A549 (cell line): Measurements from ENCODE around the gene FIBP. TPM values are rescaled to one million over a fixed set of nuclear protein-coding genes. Genes with fewer than 3 reads are reported as not detected.

Source experiments
- ATOH8 ChIP-seq: fragments of 250-450 bp; sonication (Bioruptor Pico); IDR thresholded peaks from 2 replicates; pipeline ENCODE4 v1.5.0; 2020; ENCODE audit warnings: low read depth, mild to moderate bottlenecking, moderate library complexity
- BCL3 ChIP-seq: fragments of >200 bp; sonication (Bioruptor Twin); formaldehyde crosslinking; IDR thresholded peaks from 3 replicates; pipeline ENCODE4 v1.6.1; 2016
- CBX2 ChIP-seq: fragments of 200-600 bp; sonication (generic); IDR thresholded peaks from 2 replicates; pipeline ENCODE4 v1.6.1; 2016; ENCODE audit warnings: low read depth, mild to moderate bottlenecking, borderline replicate concordance
- CHD2 ChIP-seq: fragments of 150-350 bp; IDR thresholded peaks from 2 replicates; pipeline ENCODE4 v1.6.1; 2014; ENCODE audit warnings: low read length; ENCODE audit not compliant: partially characterized antibody
- EHMT2 ChIP-seq: fragments of 200-600 bp; sonication (generic); IDR thresholded peaks from 2 replicates; pipeline ENCODE4 v1.6.1; 2016; ENCODE audit warnings: antibody characterized with exemption, low read depth, mild to moderate bottlenecking, moderate library complexity
- ESRRA ChIP-seq: fragments of 150-350 bp; IDR thresholded peaks from 2 replicates; pipeline ENCODE4 v1.6.1; 2014; ENCODE audit warnings: mild to moderate bottlenecking, low read length, borderline replicate concordance
- FOSB ChIP-seq: fragments of 250-450 bp; sonication (Bioruptor Pico); IDR thresholded peaks from 2 replicates; pipeline ENCODE4 v1.5.0; 2020; ENCODE audit warnings: mild to moderate bottlenecking, moderate library complexity
- FOXS1 ChIP-seq: fragments of 250-450 bp; sonication (Bioruptor Pico); IDR thresholded peaks from 2 replicates; pipeline ENCODE4 v1.5.0; 2020; ENCODE audit warnings: mild to moderate bottlenecking, moderate library complexity
- HEYL ChIP-seq: fragments of 250-450 bp; sonication (Bioruptor Pico); IDR thresholded peaks from 2 replicates; pipeline ENCODE4 v1.8.0; 2021; ENCODE audit warnings: mild to moderate bottlenecking, moderate library complexity
- HOXA7 ChIP-seq: fragments of 250-450 bp; sonication (Bioruptor Pico); IDR thresholded peaks from 2 replicates; pipeline ENCODE4 v1.5.0; 2020; ENCODE audit warnings: mild to moderate bottlenecking, moderate library complexity
- JUN ChIP-seq, 2 experiments: fragments of >200 bp; sonication (Bioruptor Twin); formaldehyde crosslinking; IDR thresholded peaks; 2 replicates in 1 of 2; 3 replicates in 1 of 2; pipeline ENCODE4 v1.6.1; 2016 to 2017
- KDM1A ChIP-seq: fragments of 200-600 bp; sonication (generic); IDR thresholded peaks from 2 replicates; pipeline ENCODE4 v1.6.1; 2016; ENCODE audit warnings: low read depth, mild to moderate bottlenecking
- KDM5A ChIP-seq: fragments of 200-600 bp; sonication (generic); IDR thresholded peaks from 2 replicates; pipeline ENCODE4 v1.6.1; 2016; ENCODE audit warnings: antibody characterized with exemption, mild to moderate bottlenecking
- MYC ChIP-seq: IDR thresholded peaks from 2 replicates; pipeline ENCODE4 v1.6.1; 2012; ENCODE audit warnings: mild to moderate bottlenecking, inconsistent platforms, low read length, improper control_type of control experiment, borderline replicate concordance
- NFE2L2 ChIP-seq: fragments of 150-350 bp; conservative IDR thresholded peaks from 2 replicates; pipeline ENCODE4 v1.6.1; 2014; ENCODE audit warnings: low read length
- NPAS2 ChIP-seq: fragments of 250-450 bp; sonication (Bioruptor Pico); IDR thresholded peaks from 2 replicates; pipeline ENCODE4 v1.8.0; 2022; ENCODE audit warnings: mild to moderate bottlenecking, moderate library complexity, borderline replicate concordance
- NR3C1 ChIP-seq: fragments of >200 bp; sonication (Bioruptor Twin); formaldehyde crosslinking; IDR thresholded peaks from 3 replicates; pipeline ENCODE4 v1.6.1; 2017
- PHF8 ChIP-seq: fragments of 200-600 bp; sonication (generic); IDR thresholded peaks from 2 replicates; pipeline ENCODE4 v1.6.1; 2016; ENCODE audit warnings: low read depth, mild to moderate bottlenecking, antibody characterized with exemption, moderate library complexity, borderline replicate concordance
- RAD21 ChIP-seq, 2 experiments: fragments of >200 bp in 1 of 2; sonication (Bioruptor Twin) in 1 of 2; formaldehyde crosslinking in 1 of 2; IDR thresholded peaks in 1 of 2; conservative IDR thresholded peaks in 1 of 2; 2 replicates in 1 of 2; 3 replicates in 1 of 2; pipeline ENCODE4 v1.6.1; 2012 to 2018; ENCODE audit warnings: inconsistent platforms in 1 of 2
- RCOR1 ChIP-seq: fragments of 150-350 bp; IDR thresholded peaks from 2 replicates; pipeline ENCODE4 v1.6.1; 2014; ENCODE audit warnings: antibody characterized with exemption, low read length, low read depth
- RNF2 ChIP-seq: fragments of 200-600 bp; sonication (generic); IDR thresholded peaks from 2 replicates; pipeline ENCODE4 v1.6.1; 2016; ENCODE audit warnings: low read depth, mild to moderate bottlenecking, antibody characterized with exemption, moderate library complexity, borderline replicate concordance
- SMC3 ChIP-seq: fragments of >200 bp; sonication (Bioruptor Twin); formaldehyde crosslinking; IDR thresholded peaks from 3 replicates; pipeline ENCODE4 v1.6.1; 2018; ENCODE audit warnings: inconsistent platforms
- TFCP2L1 ChIP-seq: fragments of 250-450 bp; sonication (Bioruptor Pico); IDR thresholded peaks from 2 replicates; pipeline ENCODE4 v1.5.0; 2021; ENCODE audit warnings: mild to moderate bottlenecking
- TP53 ChIP-seq: fragments of 250-450 bp; sonication (Bioruptor Pico); IDR thresholded peaks from 2 replicates; pipeline ENCODE4 v1.5.0; 2021; ENCODE audit warnings: mild to moderate bottlenecking, moderate library complexity
- polyA plus RNA-seq, 4 experiments: library from polyadenylated mRNA; depleted of rRNA in 3 of 4; stranded (reverse); fragments of >200 nt; fragmentation: RNase III in 1 of 4; extraction: RNeasy Plus Mini Kit Qiagen cat#74134 plus additional on column Dnase treatment in 1 of 4; gene quantifications; 2 replicates in 3 of 4; 3 replicates in 1 of 4; pipeline ENCODE4 v1.2.3, GENCODE V29; 2011 to 2017
- TF ChIP-seq, protein P1 (sequence below): fragments of 200-600 bp; sonication (generic); IDR thresholded peaks from 2 replicates; pipeline ENCODE4 v1.6.1; 2016; ENCODE audit warnings: antibody characterized with exemption, mild to moderate bottlenecking, moderate library complexity
- TF ChIP-seq, protein P2 (sequence below): fragments of 150-350 bp; IDR thresholded peaks from 2 replicates; pipeline ENCODE4 v1.6.1; 2014; ENCODE audit warnings: low read depth, mild to moderate bottlenecking, low read length
- TF ChIP-seq, protein P3 (sequence below): IDR thresholded peaks from 2 replicates; pipeline ENCODE4 v1.6.1; 2012
- TF ChIP-seq, protein P4 (sequence below): IDR thresholded peaks from 2 replicates; pipeline ENCODE4 v1.6.1; 2012
- TF ChIP-seq, protein P5 (sequence below): fragments of >200 bp; sonication (Bioruptor Twin); formaldehyde crosslinking; IDR thresholded peaks from 2 replicates; pipeline ENCODE4 v1.6.1; 2016

The FIBP gene
- polyA plus RNA-seq, 2 of the 4 experiments (the other 2 are of a cell fraction): 60.4 to 72.2 TPM

- TF ChIP-seq, protein P1, sequence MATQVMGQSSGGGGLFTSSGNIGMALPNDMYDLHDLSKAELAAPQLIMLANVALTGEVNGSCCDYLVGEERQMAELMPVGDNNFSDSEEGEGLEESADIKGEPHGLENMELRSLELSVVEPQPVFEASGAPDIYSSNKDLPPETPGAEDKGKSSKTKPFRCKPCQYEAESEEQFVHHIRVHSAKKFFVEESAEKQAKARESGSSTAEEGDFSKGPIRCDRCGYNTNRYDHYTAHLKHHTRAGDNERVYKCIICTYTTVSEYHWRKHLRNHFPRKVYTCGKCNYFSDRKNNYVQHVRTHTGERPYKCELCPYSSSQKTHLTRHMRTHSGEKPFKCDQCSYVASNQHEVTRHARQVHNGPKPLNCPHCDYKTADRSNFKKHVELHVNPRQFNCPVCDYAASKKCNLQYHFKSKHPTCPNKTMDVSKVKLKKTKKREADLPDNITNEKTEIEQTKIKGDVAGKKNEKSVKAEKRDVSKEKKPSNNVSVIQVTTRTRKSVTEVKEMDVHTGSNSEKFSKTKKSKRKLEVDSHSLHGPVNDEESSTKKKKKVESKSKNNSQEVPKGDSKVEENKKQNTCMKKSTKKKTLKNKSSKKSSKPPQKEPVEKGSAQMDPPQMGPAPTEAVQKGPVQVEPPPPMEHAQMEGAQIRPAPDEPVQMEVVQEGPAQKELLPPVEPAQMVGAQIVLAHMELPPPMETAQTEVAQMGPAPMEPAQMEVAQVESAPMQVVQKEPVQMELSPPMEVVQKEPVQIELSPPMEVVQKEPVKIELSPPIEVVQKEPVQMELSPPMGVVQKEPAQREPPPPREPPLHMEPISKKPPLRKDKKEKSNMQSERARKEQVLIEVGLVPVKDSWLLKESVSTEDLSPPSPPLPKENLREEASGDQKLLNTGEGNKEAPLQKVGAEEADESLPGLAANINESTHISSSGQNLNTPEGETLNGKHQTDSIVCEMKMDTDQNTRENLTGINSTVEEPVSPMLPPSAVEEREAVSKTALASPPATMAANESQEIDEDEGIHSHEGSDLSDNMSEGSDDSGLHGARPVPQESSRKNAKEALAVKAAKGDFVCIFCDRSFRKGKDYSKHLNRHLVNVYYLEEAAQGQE: no peak; the same call in 1 of the 2 replicates
- TF ChIP-seq TFCP2L1 (CRISPR knock-in tag) (peak; percentile 96; the same call in 1 of the 2 replicates), KDM1A (no peak), RNF2 (no peak), KDM5A (no peak), HOXA7 (CRISPR knock-in tag) (peak; percentile 89), CBX2 (no peak), MYC (no peak), JUN (IDR thresholded peaks at IDR 0.05) (peak in 1 of 2 experiments; percentile 60; a peak in 3 of 5 replicates), BCL3 (no peak), ATOH8 (CRISPR knock-in tag) (no peak), PHF8 (no peak), CHD2 (no peak), SMC3 (no peak), RAD21 (conservative IDR thresholded peaks at IDR 0.05 in 1 of 2, IDR thresholded peaks at IDR 0.05 in 1 of 2) (0 out of 5 replicates have a peak, but pooled peaks of 1 of the 2 experiments have one; percentile 2), RCOR1 (no peak), ESRRA (0 out of 2 replicates have a peak, but pooled peaks have one; percentile 18), HEYL (no peak), NFE2L2 (no peak), TP53 (peak; percentile 87; the same call in 1 of the 2 replicates), FOSB (peak; percentile 91), NPAS2 (no peak), EHMT2 (no peak), NR3C1 (no peak), FOXS1 (CRISPR knock-in tag) (no peak)
- TF ChIP-seq, protein P2, sequence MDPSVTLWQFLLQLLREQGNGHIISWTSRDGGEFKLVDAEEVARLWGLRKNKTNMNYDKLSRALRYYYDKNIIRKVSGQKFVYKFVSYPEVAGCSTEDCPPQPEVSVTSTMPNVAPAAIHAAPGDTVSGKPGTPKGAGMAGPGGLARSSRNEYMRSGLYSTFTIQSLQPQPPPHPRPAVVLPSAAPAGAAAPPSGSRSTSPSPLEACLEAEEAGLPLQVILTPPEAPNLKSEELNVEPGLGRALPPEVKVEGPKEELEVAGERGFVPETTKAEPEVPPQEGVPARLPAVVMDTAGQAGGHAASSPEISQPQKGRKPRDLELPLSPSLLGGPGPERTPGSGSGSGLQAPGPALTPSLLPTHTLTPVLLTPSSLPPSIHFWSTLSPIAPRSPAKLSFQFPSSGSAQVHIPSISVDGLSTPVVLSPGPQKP: no peak
- TF ChIP-seq, protein P3, sequence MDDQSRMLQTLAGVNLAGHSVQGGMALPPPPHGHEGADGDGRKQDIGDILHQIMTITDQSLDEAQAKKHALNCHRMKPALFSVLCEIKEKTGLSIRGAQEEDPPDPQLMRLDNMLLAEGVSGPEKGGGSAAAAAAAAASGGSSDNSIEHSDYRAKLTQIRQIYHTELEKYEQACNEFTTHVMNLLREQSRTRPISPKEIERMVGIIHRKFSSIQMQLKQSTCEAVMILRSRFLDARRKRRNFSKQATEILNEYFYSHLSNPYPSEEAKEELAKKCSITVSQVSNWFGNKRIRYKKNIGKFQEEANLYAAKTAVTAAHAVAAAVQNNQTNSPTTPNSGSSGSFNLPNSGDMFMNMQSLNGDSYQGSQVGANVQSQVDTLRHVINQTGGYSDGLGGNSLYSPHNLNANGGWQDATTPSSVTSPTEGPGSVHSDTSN: peak; percentile 85
- TF ChIP-seq, protein P4, sequence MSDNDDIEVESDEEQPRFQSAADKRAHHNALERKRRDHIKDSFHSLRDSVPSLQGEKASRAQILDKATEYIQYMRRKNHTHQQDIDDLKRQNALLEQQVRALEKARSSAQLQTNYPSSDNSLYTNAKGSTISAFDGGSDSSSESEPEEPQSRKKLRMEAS: peak; percentile 5; the same call in 1 of the 2 replicates
- TF ChIP-seq, protein P5, sequence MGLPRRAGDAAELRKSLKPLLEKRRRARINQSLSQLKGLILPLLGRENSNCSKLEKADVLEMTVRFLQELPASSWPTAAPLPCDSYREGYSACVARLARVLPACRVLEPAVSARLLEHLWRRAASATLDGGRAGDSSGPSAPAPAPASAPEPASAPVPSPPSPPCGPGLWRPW: no peak
Observed at GRCh38 chr11:65891219-65892136, 3.2 kb upstream of the FIBP start (continued).
